Sciatic nerve (tissue), 2 donors: ENCODE measurements around the gene APPL2. TPM values are rescaled to one million over a fixed set of nuclear protein-coding genes. Genes with fewer than 3 reads are reported as not detected.
"Not testable (repeated sequence)": the region's sequence is repeated elsewhere in the genome, so short reads cannot be mapped to it uniquely, and the experiment has no call there.

ENCODE experiments used
- ATAC-seq: fragments of 200-7000 bp; cut with Tn5 transposase; one replicate; pipeline ENCODE4 v1.9.1; 2020; ENCODE audit warnings: mild to moderate bottlenecking, moderate library complexity
- DNase-seq: peaks from one replicate; pipeline ENCODE4 v3.0.0-alpha.2; 2020; ENCODE audit warnings: low spot score
- intact Hi-C: fragments of 100-400 bp; cut with DNase I; formaldehyde crosslinking; loops from one replicate; pipeline ENCODE4 v1.14.2; 2022
- total RNA-seq: library from RNA; stranded (reverse); fragmentation: NEBNext Ultra II Directional; extraction: Animal tissue kit (Norgen Biotek cat#: 25700); gene quantifications from one replicate; pipeline ENCODE4 v1.2.1, GENCODE V29; 2021
- donor health status: DM: no; HTN: no; CAD: no.
- donor health status: DM: no; HTN: no; CAD: no.

APPL2 gene
- total RNA-seq, 1 donor from 2014 or later = 53.4 TPM

DNA sequence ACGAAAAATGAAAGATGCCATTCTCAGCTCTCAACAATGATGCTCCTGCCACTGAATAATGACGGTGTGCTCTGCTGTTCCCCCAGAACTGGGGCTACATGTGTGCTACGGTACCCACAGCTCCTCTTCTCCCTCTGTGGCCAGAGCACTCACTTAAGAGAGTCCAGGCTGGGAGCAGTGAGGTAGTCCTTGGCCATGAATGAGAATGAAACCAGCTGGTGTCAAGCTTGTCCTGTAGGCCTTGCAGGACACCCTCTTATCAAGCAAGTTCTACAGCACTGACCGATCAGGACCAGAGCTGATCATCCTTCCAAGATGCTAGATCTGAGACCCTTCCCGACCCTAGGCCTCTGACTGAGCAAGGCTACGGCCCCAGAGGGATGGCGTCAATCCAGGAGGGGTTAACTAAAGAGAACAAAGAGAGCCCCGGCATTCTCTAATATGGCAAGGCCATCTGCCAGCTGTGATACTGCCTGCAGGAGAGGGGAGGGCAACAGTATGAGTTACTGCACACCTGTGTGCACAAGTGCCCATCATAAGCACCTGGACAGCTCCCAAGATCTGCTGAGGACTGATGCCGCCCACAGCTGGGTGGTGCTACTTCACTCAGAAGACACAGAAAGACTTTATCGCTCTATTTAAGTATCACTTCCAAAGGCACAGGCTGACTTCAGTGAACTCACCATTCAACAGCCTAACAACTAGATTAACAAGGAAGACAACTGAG lies 30.5 kb downstream of the APPL2 start:
- DNase-seq = no peak
- intact Hi-C loops = no loop called here
- no peak for ATAC-seq

GRCh38 chr12:105204916-105205315 lies 31.1 kb downstream of the APPL2 start:
- no peak for DNase-seq
- ATAC-seq = no peak
- intact Hi-C loops = no loop called here

DNA sequence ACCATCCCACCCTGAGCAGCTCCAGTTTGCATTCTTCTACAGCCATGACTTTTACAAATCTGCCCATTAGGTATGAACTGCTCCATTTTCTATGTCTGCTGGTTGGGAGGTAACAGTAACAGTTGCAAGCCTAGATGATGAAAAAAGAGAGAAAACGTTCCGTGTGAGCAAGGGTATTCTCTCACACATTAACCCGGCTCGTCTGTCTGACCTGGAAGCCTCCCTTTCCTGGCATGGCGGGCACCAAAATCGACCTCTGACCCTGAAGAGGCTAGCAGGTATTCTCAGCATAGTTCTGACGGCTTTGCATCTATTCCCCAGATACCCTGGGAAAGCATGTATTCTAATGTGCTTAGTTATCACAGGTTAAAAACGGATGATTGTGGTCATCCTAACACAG lies 31.8 kb downstream of the APPL2 start:
- no peak for ATAC-seq
- intact Hi-C loops = no loop called here
- DNase-seq = no peak

DNA sequence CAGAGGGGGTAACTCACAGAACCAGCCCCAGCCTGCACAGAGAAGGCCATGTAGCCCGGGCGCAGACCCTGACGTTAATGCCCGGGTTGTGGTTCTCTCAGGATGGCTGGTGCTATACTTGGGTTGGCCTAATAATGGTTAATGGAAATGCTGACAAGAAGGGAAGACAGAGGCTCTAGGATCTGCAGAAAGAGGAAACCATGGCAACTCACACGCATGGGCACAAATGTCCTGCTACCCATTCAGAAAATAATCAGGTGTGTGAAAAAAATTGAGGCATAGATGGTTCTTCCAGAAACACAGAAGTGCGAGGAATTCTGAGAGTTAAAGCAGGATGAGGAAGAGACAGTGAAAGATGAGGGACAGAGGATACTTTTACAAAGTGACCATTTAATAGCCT lies 33.8 kb downstream of the APPL2 start:
- DNase-seq = no peak
- ATAC-seq = no peak
- intact Hi-C loops = no loop called here

GRCh38 chr12:105201299-105201698 lies 34.7 kb downstream of the APPL2 start:
- intact Hi-C loops = no loop called here
- DNase-seq = no peak
- ATAC-seq = no peak

DNA sequence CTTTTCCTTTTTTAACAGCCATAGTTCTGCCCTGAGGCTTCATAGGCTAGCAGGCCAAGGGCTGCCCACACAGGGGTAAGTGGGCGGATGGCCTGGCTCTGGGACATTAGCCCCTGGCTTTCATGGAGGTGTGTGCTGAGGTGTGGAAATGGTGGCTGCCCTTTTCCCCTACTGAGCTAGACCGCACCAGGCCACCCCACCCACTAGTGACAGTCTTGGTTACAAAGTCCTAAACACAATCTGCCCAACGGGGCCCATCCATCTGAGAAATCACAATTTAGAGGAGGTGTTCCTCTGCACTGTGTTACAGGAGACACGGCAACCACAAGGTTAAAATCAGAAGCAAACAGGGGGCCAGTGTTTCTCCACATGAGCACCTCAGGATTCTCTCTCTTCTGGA lies 35.6 kb downstream of the APPL2 start:
- intact Hi-C loops = no loop called here
- DNase-seq (no peak), ATAC-seq (no peak)

GRCh38 chr12:105198961-105199360 lies 37.0 kb downstream of the APPL2 start:
- intact Hi-C loops = no loop called here
- ATAC-seq = no peak
- no peak for DNase-seq

- no peak for ATAC-seq
- intact Hi-C loops = no loop called here
- DNase-seq = no peak
These were observed 39.9 kb downstream of the APPL2 start for GRCh38 chr12:105196090-105196489.

DNA sequence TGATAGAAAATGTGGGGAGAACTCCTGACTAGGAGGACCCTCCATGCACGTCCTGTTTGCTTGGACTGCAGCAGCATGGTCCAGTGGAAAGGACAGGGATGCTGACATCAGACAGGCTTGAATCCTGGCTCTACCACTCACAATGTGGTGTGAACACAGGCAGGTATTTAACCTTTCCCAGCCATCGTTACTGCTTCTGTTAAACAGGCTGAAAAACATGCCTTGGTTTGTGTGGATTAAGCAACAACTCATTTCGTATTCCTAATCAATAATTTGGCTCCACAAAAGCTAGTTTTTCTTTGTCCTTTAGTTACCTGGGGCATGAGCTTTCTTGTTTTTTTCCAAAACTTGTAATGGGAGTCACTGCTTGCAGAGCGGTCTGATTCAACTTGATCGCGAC lies 41.0 kb downstream of the APPL2 start:
- DNase-seq (no peak), ATAC-seq (no peak)
- intact Hi-C loops = no loop called here

DNA sequence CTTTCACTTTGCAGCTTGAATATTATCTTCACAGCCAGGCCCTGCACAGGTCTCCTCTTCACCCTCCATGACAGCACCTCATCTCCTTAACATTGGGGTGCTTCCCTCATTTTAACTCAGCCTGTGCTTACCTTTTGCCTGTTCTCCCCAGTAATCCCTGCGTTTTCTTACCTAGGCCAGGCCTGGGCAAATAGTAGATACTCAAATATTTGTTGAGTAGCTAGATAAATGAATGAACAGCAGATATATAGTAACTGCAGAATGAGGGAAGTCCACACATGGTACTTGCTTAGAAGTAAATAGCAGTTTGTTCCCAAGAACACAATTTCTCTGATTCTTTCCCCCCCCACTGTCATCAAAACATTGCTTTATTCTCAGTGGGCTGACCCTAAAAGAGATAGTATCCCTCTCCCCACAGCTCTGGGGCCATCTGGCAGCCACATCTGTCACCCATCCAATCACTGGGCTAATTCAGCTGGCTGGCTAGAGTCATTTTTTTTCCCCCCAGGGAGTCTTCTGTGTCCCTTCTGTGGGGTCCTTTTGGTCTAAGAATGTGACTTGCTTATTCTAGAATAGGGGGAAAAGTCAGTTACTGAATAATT lies 43.2 kb downstream of the APPL2 start:
- intact Hi-C loops = no loop called here
- no peak for DNase-seq
- ATAC-seq = no peak

DNA sequence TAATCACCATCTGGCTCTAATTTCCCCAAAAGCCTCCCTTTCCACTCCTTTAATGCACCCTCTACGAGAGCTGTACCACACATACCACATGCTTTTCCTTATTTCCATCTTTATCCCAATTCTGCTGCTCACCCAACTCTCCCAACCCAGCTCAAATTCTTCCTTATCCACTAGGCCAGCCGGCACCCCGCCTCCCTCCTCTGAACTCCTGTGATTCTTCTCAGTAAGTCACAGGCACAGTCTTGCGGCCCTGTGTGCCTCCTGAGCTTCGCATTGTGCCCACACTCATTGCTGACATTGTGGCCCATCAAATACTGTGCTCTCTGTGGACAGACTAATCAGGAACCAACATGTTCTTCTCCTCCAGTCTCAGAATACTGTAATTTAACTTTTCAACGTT lies 45.4 kb downstream of the APPL2 start:
- intact Hi-C loops = no loop called here

GRCh38 chr12:105189293-105189692 lies 46.7 kb downstream of the APPL2 start:
- intact Hi-C loops = no loop called here
- DNase-seq (no peak), ATAC-seq (no peak)

More for the DNA sequence above, 45.4 kb downstream of the APPL2 start:
- DNase-seq = no peak
- ATAC-seq = no peak

DNA sequence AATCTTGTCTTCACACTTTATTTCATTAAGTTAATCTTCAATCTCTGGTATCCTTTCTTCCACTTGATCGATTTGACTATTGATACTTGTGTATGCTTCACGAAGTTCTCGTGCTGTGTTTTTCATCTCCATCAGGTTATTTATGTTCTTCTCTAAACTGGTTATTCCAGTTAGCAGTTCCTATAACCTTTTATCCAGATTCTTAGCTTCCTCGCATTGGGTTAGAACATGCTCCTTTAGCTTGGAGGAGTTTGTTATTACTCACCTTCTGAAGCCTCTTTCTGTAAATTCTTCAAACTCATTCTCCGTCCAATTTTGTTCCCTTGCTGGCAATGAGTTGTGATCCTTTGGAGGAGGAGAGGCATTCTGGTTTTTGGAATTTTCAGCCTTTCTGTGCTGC lies 52.0 kb downstream of the APPL2 start:
- ATAC-seq, intact Hi-C loops, DNase-seq: not testable (repeated sequence)

GRCh38 chr12:105183406-105183805 lies 52.6 kb downstream of the APPL2 start:
- DNase-seq, ATAC-seq, intact Hi-C loops: not testable (repeated sequence)

- intact Hi-C loops, ATAC-seq, DNase-seq: not testable (repeated sequence)
These were observed 56.9 kb downstream of the APPL2 start for GRCh38 chr12:105179114-105179513.

- ATAC-seq = no peak
- intact Hi-C loops = no loop called here
These were observed 58.8 kb downstream of the APPL2 start for GRCh38 chr12:105177208-105177607.

GRCh38 chr12:105175397-105175990 lies 60.5 kb downstream of the APPL2 start:
- no peak for ATAC-seq
- intact Hi-C loops = no loop called here
- no peak for DNase-seq

More at GRCh38 chr12:105177208-105177607, 58.8 kb downstream of the APPL2 start:
- DNase-seq = no peak

DNA sequence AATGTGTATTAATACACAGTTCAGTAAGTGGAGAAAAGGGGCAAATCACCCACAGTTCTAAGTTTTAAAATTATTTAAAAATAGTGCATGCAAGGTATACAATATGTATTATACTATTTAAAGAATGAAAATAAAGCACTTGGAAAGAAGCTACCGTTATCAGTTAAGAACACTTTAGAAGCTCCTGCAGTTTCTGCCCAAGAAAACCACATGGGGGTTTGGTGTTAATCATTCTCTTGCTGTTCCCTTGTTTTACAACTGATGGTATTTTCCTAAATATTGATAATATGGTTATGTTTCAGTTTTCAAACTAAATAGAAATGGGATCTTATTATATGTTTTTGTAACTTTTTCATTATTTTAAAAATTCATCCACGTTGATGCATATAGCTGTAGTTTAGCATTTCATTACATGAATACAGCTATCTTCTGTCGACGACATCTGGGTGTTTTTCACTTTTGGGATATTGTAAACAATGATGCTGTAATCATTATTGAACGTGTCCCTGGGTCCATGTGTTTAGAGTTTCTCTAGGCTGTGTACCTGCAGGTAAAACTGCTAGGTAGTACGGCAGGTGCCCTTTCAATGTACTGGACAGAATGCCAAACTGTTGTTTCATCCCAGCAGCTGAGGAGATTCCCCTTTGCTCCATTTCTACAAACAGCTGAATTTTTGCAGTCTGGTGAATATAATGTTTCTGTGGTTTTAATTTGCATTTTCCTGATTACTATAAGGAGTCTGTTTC lies 64.1 kb downstream of the APPL2 start:
- ATAC-seq (no peak), DNase-seq (no peak)
- intact Hi-C loops = no loop called here

DNA sequence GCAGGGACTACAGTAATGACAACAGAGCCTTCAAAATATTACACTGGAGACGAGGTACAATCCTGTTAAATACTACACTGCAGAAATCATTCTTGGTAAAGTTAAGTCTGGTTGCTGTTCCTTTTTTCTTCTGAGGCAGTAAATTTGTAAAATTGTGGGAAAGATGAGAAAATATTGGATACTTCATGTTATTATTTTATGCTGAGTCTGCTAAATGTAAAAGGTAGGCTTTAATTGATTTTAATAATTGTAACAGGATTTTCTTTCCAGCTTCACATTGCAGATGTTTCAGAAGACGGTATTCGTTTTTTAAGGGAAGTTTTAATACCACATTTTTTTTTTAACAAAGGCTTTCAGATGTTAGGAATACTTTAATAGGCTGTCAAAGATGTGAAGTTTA lies 65.8 kb downstream of the APPL2 start:
- intact Hi-C loops = no loop called here
- no peak for DNase-seq
- ATAC-seq = no peak

- intact Hi-C loops = no loop called here
- ATAC-seq (no peak), DNase-seq (no peak)
These were observed 68.0 kb downstream of the APPL2 start for GRCh38 chr12:105168006-105168405.
